Spleen (tissue), 7 donors: ENCODE results near the gene SEC62.

Experiments
- CTCF ChIP-seq, 11 experiments: fragments of 200-600 bp in 7 of 11; fragments of 450-650 bp in 4 of 11; sonication (generic) in 4 of 11; IDR thresholded peaks in 8 of 11; conservative IDR thresholded peaks in 3 of 11; 1 replicate in 7 of 11; 2 replicates in 4 of 11; pipeline versions ENCODE4 v1.4.0 to v1.8.0; 2016 to 2021; ENCODE audit warnings: antibody characterized with exemption in 11 of 11, inconsistent platforms in 4 of 11, mild to moderate bottlenecking in 1 of 11
- POLR2A ChIP-seq, 3 donors: fragments of 450-650 bp; IDR thresholded peaks; one replicate each; pipeline ENCODE4 v1.5.1; 2017; ENCODE audit warnings: antibody characterized with exemption in 3 of 3, mild to moderate bottlenecking in 1 of 3
- donor health status: DM: no; HTN: no; CAD: no; lungs with moderate emphysema.
- donor health status: DM: no; HTN: no; CAD: no.
- donor health status: DM: no; HTN: no; CAD: no.

- TF ChIP-seq CTCF (IDR thresholded peaks at IDR 0.05 in 8 of 11, conservative IDR thresholded peaks at IDR 0.05 in 3 of 11): no peak
- no peak for TF ChIP-seq POLR2A (IDR thresholded peaks at IDR 0.05)
These were observed 4.9 kb downstream of the SEC62 start for GRCh38 chr3:169971522-169971921.
